ENCODE results near the gene RASL10B. TPM values are rescaled to one million over a fixed set of nuclear protein-coding genes. Genes with fewer than 3 reads are reported as not detected.

RASL10B gene
- polyA plus RNA-seq, 1 donor from 2014 or later = 10.7 TPM

GRCh38 chr17:35698800-35699199 is 32.6 kb upstream of the RASL10B start:
- H3K4me3 ChIP-seq (ENCODE audit: low read length) = no peak overlapping the region
- H3K79me2 ChIP-seq (replicated peaks; ENCODE audit: insufficient read depth, low read length) = no peaks in the 10 kb centered on the region
- no peak overlapping the region for H3K9ac ChIP-seq (ENCODE audit: low read length)
- H4K20me1 ChIP-seq (ENCODE audit: insufficient read depth) = no peaks in the 10 kb centered on the region
- no peaks in the 10 kb centered on the region for H3K9me2 ChIP-seq (ENCODE audit: insufficient read depth, low read length)
- no peaks in the 10 kb centered on the region for H3K27me3 ChIP-seq (ENCODE audit: insufficient read depth, low read depth, low read length)
- no peak overlapping the region for H3K4me2 ChIP-seq (ENCODE audit: low read length)
- no peaks in the 10 kb centered on the region for H3K36me3 ChIP-seq (ENCODE audit: insufficient read depth, low read length)
- TF ChIP-seq POLR2AphosphoS5 (IDR thresholded peaks at IDR 0.05) (no peak), REST (IDR thresholded peaks at IDR 0.05; ENCODE audit: borderline replicate concordance) (no peak), EZH2 (IDR thresholded peaks at IDR 0.05; ENCODE audit: borderline replicate concordance, insufficient read depth, low read length, poor library complexity, severe bottlenecking) (no peak), CTCF (IDR thresholded peaks at IDR 0.05; ENCODE audit: poor library complexity, severe bottlenecking) (no peak), RAD21 (conservative IDR thresholded peaks at IDR 0.05) (no peak), SMC3 (conservative IDR thresholded peaks at IDR 0.05; ENCODE audit: poor library complexity) (no peak), EP300 (conservative IDR thresholded peaks at IDR 0.05; ENCODE audit: poor library complexity, severe bottlenecking) (no peak), TAF1 (IDR thresholded peaks at IDR 0.05; ENCODE audit: low read depth) (no peak), MXI1 (conservative IDR thresholded peaks at IDR 0.05; ENCODE audit: poor library complexity, severe bottlenecking) (no peak)
- no peak overlapping the region for H2AFZ ChIP-seq (ENCODE audit: low read depth, low read length)
- no peaks in the 10 kb centered on the region for H3F3A ChIP-seq (ENCODE audit: insufficient read depth, low read length, poor library complexity, severe bottlenecking)
- no peaks in the 10 kb centered on the region for H3K9me3 ChIP-seq (ENCODE audit: low read length)
- no peak overlapping the region for H3K27ac ChIP-seq (ENCODE audit: low read length)

GRCh38 chr17:35700150-35700549 is 31.3 kb upstream of the RASL10B start:
- Histone ChIP-seq H3K9me3 (ENCODE audit: low read length) (no peaks in the 10 kb centered on the region), H4K20me1 (ENCODE audit: insufficient read depth) (no peaks in the 10 kb centered on the region), H3K9me2 (ENCODE audit: insufficient read depth, low read length) (no peaks in the 10 kb centered on the region), H3K27me3 (ENCODE audit: insufficient read depth, low read depth, low read length) (no peaks in the 10 kb centered on the region), H3K36me3 (ENCODE audit: insufficient read depth, low read length) (no peaks in the 10 kb centered on the region), H3K27ac (ENCODE audit: low read length) (no peak overlapping the region), H3K79me2 (replicated peaks; ENCODE audit: insufficient read depth, low read length) (no peaks in the 10 kb centered on the region), H3K9ac (ENCODE audit: low read length) (no peak overlapping the region), H3K4me3 (ENCODE audit: low read length) (no peak overlapping the region), H2AFZ (ENCODE audit: low read depth, low read length) (no peak overlapping the region), H3K4me2 (ENCODE audit: low read length) (no peak overlapping the region), H3F3A (ENCODE audit: insufficient read depth, low read length, poor library complexity, severe bottlenecking) (no peaks in the 10 kb centered on the region)
- TF ChIP-seq RAD21 (conservative IDR thresholded peaks at IDR 0.05) = no peak
- TF ChIP-seq MXI1 (conservative IDR thresholded peaks at IDR 0.05; ENCODE audit: poor library complexity, severe bottlenecking) = no peak
- TF ChIP-seq TAF1 (IDR thresholded peaks at IDR 0.05; ENCODE audit: low read depth) = no peak
- no peak for TF ChIP-seq REST (IDR thresholded peaks at IDR 0.05; ENCODE audit: borderline replicate concordance)
- no peak for TF ChIP-seq POLR2AphosphoS5 (IDR thresholded peaks at IDR 0.05)
- no peak for TF ChIP-seq SMC3 (conservative IDR thresholded peaks at IDR 0.05; ENCODE audit: poor library complexity)
- TF ChIP-seq CTCF (IDR thresholded peaks at IDR 0.05; ENCODE audit: poor library complexity, severe bottlenecking) = no peak
- no peak for TF ChIP-seq EZH2 (IDR thresholded peaks at IDR 0.05; ENCODE audit: borderline replicate concordance, insufficient read depth, low read length, poor library complexity, severe bottlenecking)
- TF ChIP-seq EP300 (conservative IDR thresholded peaks at IDR 0.05; ENCODE audit: poor library complexity, severe bottlenecking) = no peak

Measured in neural cell (in vitro differentiated cells).